Adrenal gland (tissue), 12 donors: ENCODE results near the gene APBA1. TPM values are rescaled to one million over a fixed set of nuclear protein-coding genes. Genes with fewer than 3 reads are reported as not detected.

ENCODE experiments used
- DNase-seq, 7 donors: peaks; one replicate each; pipeline ENCODE4 v3.0.0-alpha.2; 2019 to 2020
- H3K27ac ChIP-seq, 5 donors: fragments of 200-600 bp; sonication (generic) in 4 of 5; 1 replicate in 3 of 5; 2 replicates in 2 of 5; pipeline versions ENCODE4 v1.5.1 to v1.8.0; 2016 to 2020; ENCODE audit warnings: mild to moderate bottlenecking in 1 of 5
- H3K27me3 ChIP-seq: fragments of 200-600 bp; 2 replicates; pipeline ENCODE4 v1.8.0; 2021
- H3K36me3 ChIP-seq, 2 donors: fragments of 200-600 bp; replicated peaks in 1 of 2; 1 replicate in 1 of 2; 2 replicates in 1 of 2; pipeline versions ENCODE4 v1.5.1 to v1.8.0; 2018 to 2022
- H3K4me1 ChIP-seq, 2 donors: fragments of 200-600 bp; replicated peaks in 1 of 2; 1 replicate in 1 of 2; 2 replicates in 1 of 2; pipeline versions ENCODE4 v1.5.1 to v1.8.0; 2018 to 2021
- H3K4me3 ChIP-seq, 4 donors: fragments of 200-600 bp; sonication (generic) in 3 of 4; one replicate each; pipeline ENCODE4 v1.5.1; 2016 to 2018
- H3K9me3 ChIP-seq, 3 donors: fragments of 200-600 bp; sonication (generic) in 1 of 3; replicated peaks in 1 of 3; 1 replicate in 2 of 3; 2 replicates in 1 of 3; pipeline versions ENCODE4 v1.5.1 to v1.8.0; 2016 to 2021
- CTCF ChIP-seq, 6 experiments: fragments of 450-650 bp in 4 of 6; fragments of 200-600 bp in 2 of 6; sonication (generic) in 1 of 6; IDR thresholded peaks; 1 replicate in 5 of 6; 2 replicates in 1 of 6; pipeline versions ENCODE4 v1.5.1 to v1.8.0; 2016 to 2021; ENCODE audit warnings: antibody characterized with exemption in 6 of 6, mild to moderate bottlenecking in 2 of 6, moderate library complexity in 1 of 6
- POLR2A ChIP-seq, 2 donors: fragments of 450-650 bp; IDR thresholded peaks; one replicate each; pipeline ENCODE4 v1.6.1; 2017; ENCODE audit warnings: antibody characterized with exemption in 2 of 2, mild to moderate bottlenecking in 2 of 2, moderate library complexity in 1 of 2
- WGBS, 4 donors: extraction: QIAGEN DNeasy Blood & Tissue Kit in 2 of 4; methylation state at CpG; one replicate each; pipeline versions ENCODE4 v1.1.5 to v1.1.7; 2013 to 2017; 5-methylcytosine and 5-hydroxymethylcytosine counted together
- intact Hi-C, 2 donors: fragments of 100-400 bp; cut with DNase I; formaldehyde crosslinking; loops; one replicate each; pipeline versions ENCODE4 v1.14.1 to v1.15.0; 2022 to 2023
- polyA plus RNA-seq, 3 donors: library from polyadenylated mRNA; stranded (reverse); fragments of 200-250 nt in 2 of 3; fragments of 350-450 nt in 1 of 3; fragmentation: Illumina TruSeq in 1 of 3; extraction: RNeasy Lipid Tissue Mini Kit (QIAGEN cat#74804) in 1 of 3; gene quantifications; one replicate each; pipeline ENCODE4 v1.2.3, GENCODE V29; 2013 to 2014
- total RNA-seq, 9 donors: library from RNA; depleted of rRNA in 4 of 9; stranded (reverse); fragments of >200 nt in 4 of 9; fragments of 120-200 nt in 1 of 9; fragmentation: NEBNext Ultra II Directional in 1 of 9; extraction: Animal tissue kit (Norgen Biotek cat#: 25700) in 1 of 9; gene quantifications; one replicate each; pipeline versions ENCODE4 v1.1.0 to v1.2.4, GENCODE V29; 2013 to 2023
- donor health status: healthy with polysubstance abuse.
- donor health status: Bipolar disorder and iron deficiency.
- donor health status: DM: yes; HTN: yes; CAD: no.
- donor health status: DM: no; HTN: no; CAD: no.
- donor health status: DM: no; HTN: no; CAD: no.
- donor health status: DM: yes; HTN: yes; CAD: no.

Gene APBA1
- total and polyA plus RNA-seq, 12 donors, result 0.64 to 6.4 (median 3.5) TPM

- TF ChIP-seq CTCF (IDR thresholded peaks at IDR 0.05) (no peak), POLR2A (IDR thresholded peaks at IDR 0.05) (no peak)
- Histone ChIP-seq H3K4me3 (no peak overlapping the region), H3K9me3 (no peaks in the 10 kb centered on the region), H3K27me3 (no peaks in the 10 kb centered on the region), H3K4me1 (peaks cover 0 to 6% of the 10 kb centered on the region in 2 donors), H3K27ac (no peak overlapping the region), H3K36me3 (no peaks in the 10 kb centered on the region)
- 63 to 77% (median 66%) methylated on average over 3 of the region's 3 CpGs for WGBS, 4 donors
- DNase-seq, result no peak
- intact Hi-C loops, result no loop called here
Measured at GRCh38 chr9:69674716-69675438, 2.7 kb upstream of the APBA1 start.

GRCh38 chr9:69674112-69674685 lies 2.0 kb upstream of the APBA1 start:
- TF ChIP-seq POLR2A (IDR thresholded peaks at IDR 0.05), result no peak
- TF ChIP-seq CTCF (IDR thresholded peaks at IDR 0.05), result no peak
- WGBS, 4 donors, result 78 to 85% (median 85%) methylated on average over 11 of the region's 11 CpGs
- no peak overlapping the region for H3K27ac ChIP-seq
- DNase-seq, result no peak
- no peaks in the 10 kb centered on the region for H3K27me3 ChIP-seq
- H3K4me3 ChIP-seq, result no peak overlapping the region
- H3K36me3 ChIP-seq, result no peaks in the 10 kb centered on the region
- intact Hi-C loops, result no loop called here
- no peaks in the 10 kb centered on the region for H3K9me3 ChIP-seq
- H3K4me1 ChIP-seq, result peaks cover 0 to 6% of the 10 kb centered on the region in 2 donors

- intact Hi-C loops, result no loop called here
- TF ChIP-seq CTCF (IDR thresholded peaks at IDR 0.05) (no peak), POLR2A (IDR thresholded peaks at IDR 0.05) (no peak)
- H3K27ac ChIP-seq, result peak overlapping the region in 3 of 5 donors; percentile 44 to 78 (median 74)
- no peaks in the 10 kb centered on the region for H3K9me3 ChIP-seq
- WGBS, 4 donors, result 37 to 69% (median 48%) methylated on average over 4 to 6 of the region's 6 CpGs
- peaks cover 0 to 6% of the 10 kb centered on the region in 2 donors for H3K4me1 ChIP-seq
- no peaks in the 10 kb centered on the region for H3K27me3 ChIP-seq
- DNase-seq, result no peak
- peak overlapping the region in 2 of 4 donors; percentile 29 to 79 for H3K4me3 ChIP-seq
- H3K36me3 ChIP-seq, result no peaks in the 10 kb centered on the region
Measured at GRCh38 chr9:69673311-69673640, 1.1 kb upstream of the APBA1 start.

- H3K27ac ChIP-seq, result peak overlapping the region in 3 of 5 donors; percentile 44 to 78 (median 74)
- peak; percentile 77 to 90 (median 84) for TF ChIP-seq CTCF (IDR thresholded peaks at IDR 0.05)
- TF ChIP-seq POLR2A (IDR thresholded peaks at IDR 0.05), result no peak
- peaks cover 0 to 6% of the 10 kb centered on the region in 2 donors for H3K4me1 ChIP-seq
- no peaks in the 10 kb centered on the region for H3K9me3 ChIP-seq
- no peaks in the 10 kb centered on the region for H3K27me3 ChIP-seq
- intact Hi-C loops, result no loop called here
- no peaks in the 10 kb centered on the region for H3K36me3 ChIP-seq
- peak; percentile 77 to 90 (median 83) for DNase-seq
- peak overlapping the region in 3 of 4 donors; percentile 29 to 87 (median 79) for H3K4me3 ChIP-seq
- WGBS, 4 donors, result 0 to 1% (median 0%) methylated on average over 12 to 60 of the region's 60 CpGs
Measured at GRCh38 chr9:69672596-69673310, 582 bp upstream of the APBA1 start.
